ENCODE results near the gene BCL2A1. TPM values are rescaled to one million over a fixed set of nuclear protein-coding genes. Genes with fewer than 3 reads are reported as not detected.

The BCL2A1 gene
- total RNA-seq, 1 experiment from 2014 or later: not detected

GRCh38 chr15:79987569-79987955, 16.6 kb upstream of the BCL2A1 start:
- H3K4me3 Mint-ChIP-seq: no peak overlapping the region
- no peaks in the 10 kb centered on the region for H3K4me1 ChIP-seq (ENCODE audit: insufficient read depth, low read length)
- no peak overlapping the region for H3K14ac ChIP-seq (ENCODE audit: insufficient read depth, low read length)
- no peaks in the 10 kb centered on the region for H3K79me2 ChIP-seq (ENCODE audit: insufficient read depth, low read length)
- H4K5ac ChIP-seq (ENCODE audit: insufficient read length, low read depth, low read length): no peak overlapping the region
- no CpG with 5 or more reads among the region's 7 CpGs for WGBS (ENCODE audit: extremely low coverage, insufficient read length, low lambda C conversion rate)
- no peak overlapping the region for H2BK15ac ChIP-seq (ENCODE audit: low read depth, low read length)
- no peaks in the 10 kb centered on the region for H3K79me1 ChIP-seq (ENCODE audit: insufficient read depth, low read depth, low read length, poor library complexity, severe bottlenecking)
- H4K8ac ChIP-seq (replicated peaks; ENCODE audit: insufficient read length, low read depth, low read length): no peak overlapping the region
- H3K4me2 ChIP-seq (ENCODE audit: insufficient read depth, insufficient read length, low read length): no peak overlapping the region
- H2AFZ ChIP-seq (ENCODE audit: low read length): no peak overlapping the region
- H3K4me1 Mint-ChIP-seq: no peaks in the 10 kb centered on the region
- no peak overlapping the region for H3K56ac ChIP-seq (ENCODE audit: insufficient read length, low read depth, low read length)
- no peak overlapping the region for H2BK20ac ChIP-seq (ENCODE audit: low read depth, low read length, poor library complexity, severe bottlenecking)
- peak overlapping the region in 1 of 3 experiments; percentile 24; a peak in 1 of 7 replicates for H3K27ac Mint-ChIP-seq
- no peak overlapping the region for H2BK5ac ChIP-seq (ENCODE audit: insufficient read length, low read length)
- no peak overlapping the region for H2AK5ac ChIP-seq (ENCODE audit: insufficient read length, low read length)
- no peak overlapping the region for H3K9ac ChIP-seq (ENCODE audit: extremely low read depth, insufficient read length, low read length)
- no peak overlapping the region for H3K4ac ChIP-seq (ENCODE audit: low read depth, low read length)
- DNase-seq: no peak
- no peaks in the 10 kb centered on the region for H3K36me3 Mint-ChIP-seq (ENCODE audit: insufficient read depth in 1 of 3, low read depth in 3 of 3)
- H3K18ac ChIP-seq (ENCODE audit: insufficient read length, low read depth, low read length): no peak overlapping the region
- no peak overlapping the region for H3K23ac ChIP-seq (ENCODE audit: insufficient read length, low read depth, low read length)
- H2BK120ac ChIP-seq (ENCODE audit: low read depth, low read length, poor library complexity, severe bottlenecking): no peak overlapping the region
- no peak overlapping the region for H4K91ac ChIP-seq (ENCODE audit: insufficient read length, low read depth, low read length)
- no peaks in the 10 kb centered on the region for H3K9me3 Mint-ChIP-seq
- no peak for TF ChIP-seq CTCF (conservative IDR thresholded peaks at IDR 0.05)
- no peaks in the 10 kb centered on the region for H3K9me3 ChIP-seq (ENCODE audit: control insufficient read depth, low read depth, low read length)
- H3K27me3 ChIP-seq (ENCODE audit: insufficient read depth, low read length): no peaks in the 10 kb centered on the region
- no peak overlapping the region for H2BK12ac ChIP-seq (ENCODE audit: insufficient read length, low read depth, low read length)
- no peaks in the 10 kb centered on the region for H3K23me2 ChIP-seq (ENCODE audit: insufficient read length, low read depth, low read length, poor library complexity, severe bottlenecking)
- H3K27me3 Mint-ChIP-seq (ENCODE audit: low read depth): no peaks in the 10 kb centered on the region; the same call in 1 of the 2 replicates
- H3K27ac ChIP-seq (ENCODE audit: insufficient read length, low read depth, low read length): no peak overlapping the region
- H4K20me1 ChIP-seq (ENCODE audit: control insufficient read depth, insufficient read depth, insufficient read length): no peaks in the 10 kb centered on the region
- H3T11ph ChIP-seq (ENCODE audit: low read length): no peak overlapping the region
